Effector memory CD8-positive, alpha-beta T cell (primary cell): Measurements from ENCODE around the gene PTPRU.
A peak's percentile ranks its signal among the peaks of the same experiment; 100 is the strongest.
"Not testable (repeated sequence)": the region's sequence is repeated elsewhere in the genome, so short reads cannot be mapped to it uniquely, and the experiment has no call there.

Experiments
- ATAC-seq: fragments of 150-1000 bp; cut with Tn5 transposase; replicated peaks from 2 replicates; pipeline ENCODE4 v1.10.0; 2021; ENCODE audit warnings: mild to moderate bottlenecking, moderate library complexity
- DNase-seq, 3 experiments: peaks; one replicate each; pipeline ENCODE4 v3.0.0; 2021
- H3K27ac Mint-ChIP-seq, 2 donors: one replicate each; pipeline ENCODE4 v1.8.0; 2022; ENCODE audit warnings: mild to moderate bottlenecking in 2 of 2, mixed read lengths in 2 of 2, moderate library complexity in 2 of 2
- H3K27me3 Mint-ChIP-seq, 2 donors: one replicate each; pipeline ENCODE4 v1.8.0; 2022; ENCODE audit warnings: mixed read lengths in 2 of 2
- H3K36me3 Mint-ChIP-seq: one replicate; pipeline ENCODE4 v1.8.0; 2022; ENCODE audit warnings: mild to moderate bottlenecking, moderate library complexity, mixed read lengths; ENCODE audit not compliant: insufficient read depth
- H3K4me1 Mint-ChIP-seq, 2 donors: one replicate each; pipeline ENCODE4 v1.8.0; 2022; ENCODE audit warnings: low read depth in 2 of 2, mixed read lengths in 2 of 2
- H3K4me3 Mint-ChIP-seq, 2 donors: one replicate each; pipeline ENCODE4 v1.8.0; 2022; ENCODE audit warnings: mild to moderate bottlenecking in 2 of 2, mixed read lengths in 2 of 2, moderate library complexity in 2 of 2
- H3K9me3 Mint-ChIP-seq, 2 donors: one replicate each; pipeline ENCODE4 v1.8.0; 2022; ENCODE audit warnings: mixed read lengths in 2 of 2

PTPRU gene

GRCh38 chr1:29284286-29284960 lies 48.1 kb downstream of the PTPRU start:
- ATAC-seq (no peak), DNase-seq (no peak)
- Mint-ChIP-seq H3K4me1 (peaks cover 5 to 6% of the 10 kb centered on the region in 2 donors), H3K27me3 (peaks cover 8% of the 10 kb centered on the region in 2 donors), H3K4me3 (no peak overlapping the region), H3K36me3 (peaks cover 3% of the 10 kb centered on the region), H3K27ac (no peak overlapping the region), H3K9me3 (no peaks in the 10 kb centered on the region)

DNA sequence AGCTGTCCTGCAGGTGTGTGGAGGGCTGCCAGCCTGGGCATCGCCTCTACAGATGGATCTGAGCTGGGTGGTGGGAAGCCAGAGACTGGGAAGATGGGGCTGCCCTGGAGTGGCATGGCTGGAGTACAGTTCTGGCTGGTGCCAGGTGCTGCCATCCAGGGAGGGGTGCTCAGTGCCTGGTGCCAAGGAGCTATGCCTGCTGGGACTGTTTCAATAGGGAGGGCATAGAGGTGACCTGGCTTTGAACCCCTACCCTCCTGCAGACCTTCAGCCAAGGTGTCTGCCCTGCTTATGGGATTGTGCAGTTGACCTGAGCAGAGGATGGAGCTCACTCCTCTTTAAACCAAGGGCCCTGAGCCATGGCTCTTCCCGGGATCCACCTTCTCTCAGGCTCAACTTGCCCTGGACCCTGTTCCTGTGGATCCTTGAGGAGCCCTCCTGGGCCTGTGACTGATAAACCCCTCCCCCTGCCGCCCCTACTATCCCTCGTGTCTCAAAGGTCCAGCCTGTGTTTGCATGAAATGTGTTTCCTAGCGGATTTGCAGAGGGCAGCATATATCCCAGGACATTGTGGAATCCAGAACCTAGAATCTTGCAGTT lies 48.7 kb downstream of the PTPRU start:
- H3K9me3 Mint-ChIP-seq = no peaks in the 10 kb centered on the region

DNA sequence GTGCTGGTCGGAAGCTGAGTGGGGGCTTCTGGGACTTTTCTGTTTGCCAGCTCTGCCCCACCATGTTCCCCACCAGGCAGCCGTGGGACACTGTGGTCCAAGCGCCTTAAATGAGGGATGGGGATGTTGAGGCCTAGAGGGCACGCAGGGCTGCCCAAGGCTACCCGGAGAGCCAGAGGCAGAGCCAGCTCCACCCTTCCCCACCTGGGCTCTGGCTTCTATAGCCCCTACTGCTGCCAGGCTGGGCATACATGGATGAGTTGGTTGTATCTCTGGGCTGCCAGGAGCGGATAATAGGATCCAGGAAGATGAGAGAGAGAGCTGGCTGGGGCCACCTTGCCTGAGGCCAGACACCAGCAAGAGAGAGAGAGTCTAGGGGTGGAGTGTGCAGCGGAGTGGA lies 49.4 kb downstream of the PTPRU start:
- DNase-seq = no peak

More for the DNA sequence above, 48.7 kb downstream of the PTPRU start:
- DNase-seq = no peak
- peaks cover 5 to 6% of the 10 kb centered on the region in 2 donors for H3K4me1 Mint-ChIP-seq
- no peak overlapping the region for H3K4me3 Mint-ChIP-seq
- no peak overlapping the region for H3K27ac Mint-ChIP-seq
- peaks cover 2 to 5% of the 10 kb centered on the region in 2 donors for H3K27me3 Mint-ChIP-seq
- peaks cover 3% of the 10 kb centered on the region for H3K36me3 Mint-ChIP-seq
- no peak for ATAC-seq

GRCh38 chr1:29286194-29286767 lies 50.0 kb downstream of the PTPRU start:
- ATAC-seq = no peak
- Mint-ChIP-seq H3K27ac (no peak overlapping the region), H3K4me1 (peaks cover 5 to 6% of the 10 kb centered on the region in 2 donors), H3K4me3 (no peak overlapping the region), H3K9me3 (no peaks in the 10 kb centered on the region), H3K27me3 (peaks cover 0 to 5% of the 10 kb centered on the region in 2 donors), H3K36me3 (peaks cover 3% of the 10 kb centered on the region)
- no peak for DNase-seq

More for the DNA sequence above, 49.4 kb downstream of the PTPRU start:
- Mint-ChIP-seq H3K9me3 (no peaks in the 10 kb centered on the region), H3K27ac (no peak overlapping the region), H3K27me3 (peaks cover 0 to 5% of the 10 kb centered on the region in 2 donors), H3K4me1 (peaks cover 5 to 6% of the 10 kb centered on the region in 2 donors), H3K4me3 (no peak overlapping the region), H3K36me3 (peaks cover 3% of the 10 kb centered on the region)
- no peak for ATAC-seq

- no peak overlapping the region for H3K27ac Mint-ChIP-seq
- H3K4me3 Mint-ChIP-seq = no peak overlapping the region
- ATAC-seq = no peak
- no peak for DNase-seq
- no peaks in the 10 kb centered on the region for H3K9me3 Mint-ChIP-seq
- peaks cover 3% of the 10 kb centered on the region for H3K36me3 Mint-ChIP-seq
- H3K27me3 Mint-ChIP-seq = peaks cover 0 to under 1% of the 10 kb centered on the region in 2 donors
- H3K4me1 Mint-ChIP-seq = peaks cover 0 to 1% of the 10 kb centered on the region in 2 donors
Measured at GRCh38 chr1:29289493-29289892, 53.2 kb downstream of the PTPRU start.

- ATAC-seq (no peak), DNase-seq (no peak)
- peaks cover 3% of the 10 kb centered on the region for H3K36me3 Mint-ChIP-seq
- H3K4me3 Mint-ChIP-seq = no peak overlapping the region
- H3K27me3 Mint-ChIP-seq = peaks cover 0 to 9% of the 10 kb centered on the region in 2 donors
- no peaks in the 10 kb centered on the region for H3K9me3 Mint-ChIP-seq
- H3K4me1 Mint-ChIP-seq = peaks cover 0 to 1% of the 10 kb centered on the region in 2 donors
- H3K27ac Mint-ChIP-seq = peak overlapping the region in 1 of 2 donors; percentile 65
Measured at GRCh38 chr1:29290414-29290985, 54.2 kb downstream of the PTPRU start.

DNA sequence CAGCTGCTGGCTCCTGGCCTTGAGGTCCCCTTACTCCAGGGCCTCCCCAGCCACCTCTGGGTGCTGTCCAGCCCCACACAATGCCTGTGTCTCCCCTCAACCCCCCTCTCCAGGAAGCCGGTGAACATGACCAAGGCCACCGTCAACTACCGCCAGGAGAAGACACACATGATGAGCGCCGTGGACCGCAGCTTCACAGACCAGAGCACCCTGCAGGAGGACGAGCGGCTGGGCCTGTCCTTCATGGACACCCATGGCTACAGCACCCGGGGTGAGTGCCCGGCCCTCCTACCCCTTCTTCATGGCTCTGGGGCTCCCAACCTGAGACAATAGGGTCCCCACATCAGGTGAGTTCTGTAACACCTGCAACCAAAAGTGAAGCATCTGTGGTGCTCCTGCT lies 55.4 kb downstream of the PTPRU start:
- no peaks in the 10 kb centered on the region for H3K9me3 Mint-ChIP-seq
- DNase-seq (no peak), ATAC-seq (no peak)
- H3K36me3 Mint-ChIP-seq = peaks cover 3% of the 10 kb centered on the region
- H3K4me1 Mint-ChIP-seq = peaks cover 0 to 1% of the 10 kb centered on the region in 2 donors
- no peak overlapping the region for H3K27ac Mint-ChIP-seq
- H3K27me3 Mint-ChIP-seq = peaks cover 0 to 9% of the 10 kb centered on the region in 2 donors
- H3K4me3 Mint-ChIP-seq = no peak overlapping the region

DNA sequence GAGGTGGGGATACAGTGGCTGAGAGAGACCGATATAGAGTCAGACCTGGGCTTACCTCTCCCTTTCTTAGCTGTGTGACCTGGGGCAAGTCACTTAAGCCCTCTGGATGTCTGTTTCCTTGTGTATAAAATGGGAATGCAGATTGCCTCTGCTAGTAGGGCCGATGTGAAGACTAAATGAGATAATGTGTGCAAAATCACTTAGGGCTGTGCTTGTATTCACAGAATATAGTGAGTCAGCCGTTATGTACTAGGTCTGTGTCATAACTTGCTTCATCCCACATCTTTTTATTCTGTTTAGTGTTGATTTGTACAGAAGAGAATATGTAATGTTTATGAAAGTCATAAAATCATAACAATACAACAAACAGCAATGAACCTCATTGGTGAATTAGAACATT lies 56.0 kb downstream of the PTPRU start:
- peaks cover 5 to 12% of the 10 kb centered on the region in 2 donors for H3K27me3 Mint-ChIP-seq
- no peaks in the 10 kb centered on the region for H3K4me1 Mint-ChIP-seq
- ATAC-seq (no peak), DNase-seq (no peak)
- H3K9me3 Mint-ChIP-seq = no peaks in the 10 kb centered on the region
- H3K36me3 Mint-ChIP-seq = peaks cover 1% of the 10 kb centered on the region
- no peak overlapping the region for H3K27ac Mint-ChIP-seq
- H3K4me3 Mint-ChIP-seq = no peak overlapping the region

GRCh38 chr1:29297450-29297849 lies 61.1 kb downstream of the PTPRU start:
- no peaks in the 10 kb centered on the region for H3K4me1 Mint-ChIP-seq
- no peaks in the 10 kb centered on the region for H3K9me3 Mint-ChIP-seq
- DNase-seq = no peak
- H3K27me3 Mint-ChIP-seq = peaks cover 35 to 42% of the 10 kb centered on the region in 2 donors
- H3K27ac Mint-ChIP-seq = no peak overlapping the region
- no peak overlapping the region for H3K4me3 Mint-ChIP-seq
- H3K36me3 Mint-ChIP-seq = no peaks in the 10 kb centered on the region
- no peak for ATAC-seq

GRCh38 chr1:29298246-29298645 lies 61.9 kb downstream of the PTPRU start:
- DNase-seq (no peak), ATAC-seq (no peak)
- Mint-ChIP-seq H3K4me3 (no peak overlapping the region), H3K27ac (no peak overlapping the region), H3K27me3 (peaks cover 35 to 42% of the 10 kb centered on the region in 2 donors), H3K36me3 (no peaks in the 10 kb centered on the region), H3K4me1 (no peaks in the 10 kb centered on the region), H3K9me3 (no peaks in the 10 kb centered on the region)

DNA sequence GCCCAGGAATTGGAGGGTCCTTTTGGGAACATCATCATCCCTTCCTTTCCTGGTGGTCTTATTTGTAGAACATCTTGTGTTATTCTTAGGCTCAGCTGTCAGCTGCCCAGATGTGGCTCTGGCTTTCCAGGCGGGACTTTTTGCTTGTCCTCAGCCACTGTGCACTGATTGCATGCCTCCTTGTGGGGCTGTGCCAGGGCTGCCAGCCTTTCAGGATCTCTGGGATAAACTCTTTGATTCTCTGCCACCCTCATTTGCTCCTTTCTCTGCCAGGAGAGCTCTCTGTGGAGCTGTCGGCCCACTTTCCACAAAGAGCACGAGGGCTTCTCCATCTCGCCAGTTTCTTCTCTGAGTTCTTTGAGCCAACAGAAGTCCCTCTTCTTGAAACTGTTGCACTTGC lies 63.1 kb downstream of the PTPRU start:
- Mint-ChIP-seq H3K27me3 (peaks cover 40 to 42% of the 10 kb centered on the region in 2 donors), H3K36me3 (no peaks in the 10 kb centered on the region), H3K9me3 (no peaks in the 10 kb centered on the region), H3K4me3 (no peak overlapping the region), H3K27ac (no peak overlapping the region), H3K4me1 (no peaks in the 10 kb centered on the region)
- no peak for ATAC-seq
- no peak for DNase-seq

DNA sequence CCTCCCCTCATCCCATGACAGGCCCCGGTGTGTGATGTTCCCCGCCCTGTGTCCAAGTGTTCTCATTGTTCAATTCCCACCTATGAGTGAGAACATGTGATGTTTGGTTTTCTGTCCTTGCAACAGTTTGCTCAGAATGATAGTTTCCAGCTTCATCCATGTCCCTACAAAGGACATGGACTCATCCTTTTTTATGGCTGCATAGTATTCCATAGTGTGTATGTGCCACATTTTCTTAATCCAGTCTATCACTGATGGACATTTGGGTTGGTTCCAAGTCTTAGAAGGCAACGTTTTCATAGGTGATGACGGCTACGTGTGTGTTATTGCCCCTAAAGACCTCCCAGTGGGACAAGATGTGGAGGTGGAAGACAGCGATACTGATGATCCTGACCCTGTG lies 65.4 kb downstream of the PTPRU start:
- H3K9me3 Mint-ChIP-seq, H3K36me3 Mint-ChIP-seq, DNase-seq, H3K27ac Mint-ChIP-seq, ATAC-seq, H3K4me3 Mint-ChIP-seq, H3K4me1 Mint-ChIP-seq: not testable (repeated sequence)
- peaks cover 33 to 42% of the 10 kb centered on the region in 2 donors for H3K27me3 Mint-ChIP-seq

- DNase-seq = no peak
- Mint-ChIP-seq H3K9me3 (no peaks in the 10 kb centered on the region), H3K27ac (no peak overlapping the region), H3K27me3 (peaks cover 19 to 27% of the 10 kb centered on the region in 2 donors), H3K36me3 (no peaks in the 10 kb centered on the region), H3K4me1 (no peaks in the 10 kb centered on the region), H3K4me3 (no peak overlapping the region)
- no peak for ATAC-seq
Measured at GRCh38 chr1:29303201-29304024, 67.1 kb downstream of the PTPRU start.
